Hematopoietic multipotent progenitor cell treated with erythropoietin and hydrocortisone succinate and interleukin-3 and kit ligand, for 15 days (in vitro differentiated cells): ENCODE results near the gene HBZ.
"Not testable (repeated sequence)": the region's sequence is repeated elsewhere in the genome, so short reads cannot be mapped to it uniquely, and the experiment has no call there.

Experiments
- DNase-seq: peaks from one replicate; pipeline ENCODE4 v3.0.0-alpha.2; 2015; ENCODE audit warnings: low spot score

The HBZ gene

GRCh38 chr16:179211-180092 lies 27.0 kb downstream of the HBZ start:
- DNase-seq, result peak; percentile 89

- peak; percentile 82 for DNase-seq
Observed at GRCh38 chr16:180101-180675, 27.7 kb downstream of the HBZ start, which contains the start of gene HBQ1. Gene HBQ1 (plus strand): TSS chr16:180459. CDS start chr16:180487, 28 bp downstream.

GRCh38 chr16:180681-181564 lies 28.5 kb downstream of the HBZ start:
- DNase-seq, result peak; percentile 89

- no peak for DNase-seq
Observed at GRCh38 chr16:181565-182021, 29.1 kb downstream of the HBZ start.

- no peak for DNase-seq
Observed at GRCh38 chr16:183005-183404, 30.6 kb downstream of the HBZ start.

GRCh38 chr16:185213-185612 lies 32.8 kb downstream of the HBZ start:
- no peak for DNase-seq

- DNase-seq, result no peak
Observed at GRCh38 chr16:185691-186090, 33.2 kb downstream of the HBZ start.

- no peak for DNase-seq
Observed at GRCh38 chr16:187330-187729, 34.9 kb downstream of the HBZ start.

- peak; percentile 45 for DNase-seq
Observed at GRCh38 chr16:188674-189073, 36.2 kb downstream of the HBZ start.

GRCh38 chr16:189604-190186 lies 37.3 kb downstream of the HBZ start:
- no peak for DNase-seq

- DNase-seq, result no peak
Observed at GRCh38 chr16:191831-192230, 39.4 kb downstream of the HBZ start.

GRCh38 chr16:192686-193085 lies 40.2 kb downstream of the HBZ start:
- no peak for DNase-seq

- no peak for DNase-seq
Observed at GRCh38 chr16:193441-193840, 41.0 kb downstream of the HBZ start.

- DNase-seq, result no peak
Observed at GRCh38 chr16:194516-194915, 42.1 kb downstream of the HBZ start.

GRCh38 chr16:200388-200787 lies 47.9 kb downstream of the HBZ start:
- no peak for DNase-seq

GRCh38 chr16:203246-203645 lies 50.8 kb downstream of the HBZ start:
- no peak for DNase-seq

GRCh38 chr16:204046-204445 lies 51.6 kb downstream of the HBZ start:
- DNase-seq, result not testable (repeated sequence)
